GM19193 (cell line): ENCODE measurements around the gene QPCTL.

Experiments
- POLR2A ChIP-seq: IDR thresholded peaks from 4 replicates; pipeline ENCODE4 v1.6.1; 2011; ENCODE audit not compliant: insufficient read depth, insufficient read length; ENCODE audit errors: extremely low read depth

QPCTL gene

GRCh38 chr19:45705710-45706415 lies 13.4 kb downstream of the QPCTL start:
- TF ChIP-seq POLR2A, result no peak

DNA sequence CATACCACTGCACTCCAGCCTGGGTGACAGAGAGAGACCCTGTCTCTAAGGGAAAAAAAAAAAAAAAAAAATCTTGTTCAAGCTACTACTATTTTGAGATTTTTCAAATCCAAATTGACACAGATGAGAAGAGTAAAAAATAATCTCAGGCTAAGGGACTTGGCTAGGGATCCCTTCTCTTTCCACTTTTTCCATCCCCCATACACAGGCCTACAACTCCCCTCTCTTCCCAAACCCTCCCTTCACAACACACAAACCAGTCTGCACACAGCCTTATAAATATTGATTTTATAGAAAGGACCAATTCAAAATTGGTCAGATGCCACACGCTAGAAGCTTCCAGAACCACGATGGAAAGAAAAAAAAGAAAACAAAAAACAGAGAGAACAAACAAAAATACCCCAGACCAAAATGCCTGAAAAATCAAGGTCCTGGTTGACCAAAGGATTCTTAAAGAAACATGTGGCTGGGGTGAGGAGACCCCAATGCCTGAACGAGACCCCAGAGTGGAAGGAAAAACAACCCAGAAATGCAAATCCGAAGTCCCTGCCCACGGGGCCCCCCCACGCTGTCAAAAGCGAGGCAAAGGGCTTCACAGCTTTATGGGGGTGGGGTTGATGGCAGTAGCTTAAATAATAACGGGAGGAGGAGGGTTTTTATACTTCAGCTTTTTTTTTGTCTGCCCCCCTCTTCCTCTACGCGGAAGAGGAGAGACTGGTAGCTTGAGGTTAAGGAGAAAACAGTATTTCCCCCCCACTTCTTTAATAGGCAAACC lies 18.1 kb downstream of the QPCTL start:
- no peak for TF ChIP-seq POLR2A

GRCh38 chr19:45711851-45712698 lies 19.6 kb downstream of the QPCTL start:
- no peak for TF ChIP-seq POLR2A

DNA sequence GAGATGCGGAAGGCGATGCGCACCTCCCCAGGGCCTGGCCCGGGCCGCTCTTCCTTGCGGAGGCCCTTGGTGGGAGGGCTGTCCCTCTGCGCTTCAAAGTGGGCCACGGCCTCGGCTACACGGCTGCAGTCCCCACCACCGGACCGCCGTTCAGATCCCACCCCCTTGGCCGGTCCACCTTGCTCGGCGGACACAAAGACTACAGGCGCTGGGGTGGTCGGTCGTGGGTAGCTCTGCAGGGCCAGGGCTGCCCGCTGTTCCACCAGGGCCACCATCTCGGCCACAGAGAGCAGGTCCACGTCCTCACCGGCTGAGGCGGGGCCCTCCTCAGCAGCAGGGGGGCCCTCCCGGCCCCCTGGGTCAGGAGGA lies 20.2 kb downstream of the QPCTL start:
- no peak for TF ChIP-seq POLR2A

GRCh38 chr19:45713141-45713540 lies 20.7 kb downstream of the QPCTL start:
- TF ChIP-seq POLR2A, result no peak

- no peak for TF ChIP-seq POLR2A
These were observed 22.7 kb downstream of the QPCTL start for GRCh38 chr19:45715139-45715538.

GRCh38 chr19:45716359-45717130 lies 24.1 kb downstream of the QPCTL start:
- TF ChIP-seq POLR2A, result no peak

- TF ChIP-seq POLR2A, result no peak
These were observed 24.9 kb downstream of the QPCTL start for GRCh38 chr19:45717131-45717982.

DNA sequence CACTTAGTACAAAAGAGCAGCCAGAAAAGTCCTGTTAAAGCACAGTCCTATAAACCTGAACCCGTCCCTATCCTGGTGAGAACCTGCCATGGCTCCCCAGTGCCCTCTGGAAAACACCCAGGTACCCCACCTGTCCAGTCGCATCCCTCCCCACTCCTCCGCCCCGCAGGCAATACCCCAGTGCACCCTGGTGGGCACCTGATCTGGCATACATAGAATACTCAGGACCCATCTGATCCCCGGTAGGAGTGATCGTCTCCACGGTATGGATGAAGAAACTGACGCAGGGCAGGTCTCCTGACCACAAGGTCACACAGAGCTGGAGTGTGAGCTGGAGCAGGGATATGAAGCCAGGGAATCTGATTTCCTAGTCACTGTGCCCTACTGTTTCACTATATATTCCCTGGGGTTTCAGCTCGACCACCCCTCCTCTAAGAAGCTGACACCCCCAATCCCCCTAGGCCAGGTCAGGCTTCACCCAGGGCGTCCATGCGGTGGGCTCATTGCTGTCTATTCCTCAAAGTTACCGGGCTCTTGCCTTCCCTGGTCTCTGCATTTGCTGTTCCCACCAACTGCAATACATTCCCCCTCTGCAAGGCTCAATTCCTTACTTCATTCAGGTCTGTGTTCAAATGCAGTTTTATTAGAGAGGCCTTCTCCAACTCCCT lies 25.7 kb downstream of the QPCTL start:
- TF ChIP-seq POLR2A, result no peak

GRCh38 chr19:45729800-45730290 lies 37.4 kb downstream of the QPCTL start:
- TF ChIP-seq POLR2A, result no peak

DNA sequence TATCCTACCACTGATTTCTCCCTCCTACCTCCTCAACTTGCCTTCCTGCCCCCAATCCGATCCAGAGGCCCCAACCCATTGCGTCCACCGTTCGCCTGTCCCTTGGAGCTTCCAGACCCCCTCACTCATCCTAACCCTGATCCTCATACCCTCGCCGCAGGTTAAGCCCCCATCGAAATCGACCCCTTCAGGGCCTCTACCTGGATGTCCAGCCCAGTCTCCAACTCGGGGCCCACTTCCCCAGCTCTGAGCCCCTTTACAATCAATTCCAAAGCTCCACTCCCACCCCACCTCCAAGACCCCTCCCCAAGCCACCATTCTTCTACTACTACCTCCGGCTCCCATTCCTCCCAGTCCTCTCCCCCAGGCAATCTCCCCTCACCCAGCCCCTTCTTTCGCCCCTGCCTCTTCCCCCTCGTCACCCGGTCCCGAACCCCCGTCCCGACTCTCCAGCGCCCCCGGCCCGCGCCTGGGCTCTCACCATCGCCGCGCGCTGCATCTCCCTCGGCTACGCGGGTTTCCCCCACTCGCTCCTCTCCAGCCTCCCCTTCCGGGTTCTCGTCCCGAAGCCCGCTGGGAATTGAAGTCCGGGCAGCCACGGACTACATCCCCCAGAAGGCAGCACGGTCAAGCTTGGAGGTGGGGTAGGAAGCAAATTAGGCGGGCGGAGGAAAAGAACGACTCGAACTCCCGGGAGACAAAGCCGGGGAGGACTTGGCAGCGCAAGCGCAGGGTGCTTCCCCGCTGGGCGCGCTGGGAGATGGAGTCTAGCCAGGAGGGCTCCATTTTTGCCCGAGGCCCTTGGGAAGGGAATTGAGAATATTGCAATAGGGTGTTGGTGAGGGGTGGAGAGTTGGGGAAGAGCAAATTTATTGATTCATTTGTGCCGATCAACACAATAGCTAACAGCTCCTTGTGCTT lies 38.2 kb downstream of the QPCTL start, which contains the start of gene FBXO46:
TSS of gene FBXO46 (minus strand) at position 529 of the 921 bp plus-strand sequence. CDS start 17,401 bp downstream, outside the sequence.
- TF ChIP-seq POLR2A, result peak; percentile 83
